Measurements from ENCODE around the gene FRAS1. TPM values are rescaled to one million over a fixed set of nuclear protein-coding genes. Genes with fewer than 3 reads are reported as not detected.

Gene FRAS1
- total and polyA plus RNA-seq, 9 of the 15 experiments (the other 6 are each of a cell fraction or from before 2014, with no cell fraction given) = under 0.01 to 0.11 (median 0.04) TPM; not detected in 2

- intact Hi-C loops (cut with micrococcal nuclease) (no loop called here), in situ Hi-C loops (cut with MboI) (no loop called here)
- Histone ChIP-seq H3K9me3 (replicated peaks; ENCODE audit: control insufficient read depth, insufficient read depth, low read depth, low read length) (no peaks in the 10 kb centered on the region), H3K36me3 (ENCODE audit: control insufficient read depth, insufficient read depth, low read length) (no peaks in the 10 kb centered on the region), H3K4me3 (no peak overlapping the region), H4K20me1 (replicated peaks; ENCODE audit: control insufficient read depth, insufficient read depth, low read length) (no peaks in the 10 kb centered on the region), H3K79me2 (ENCODE audit: control insufficient read depth, insufficient read depth, low read length) (no peaks in the 10 kb centered on the region), H3K4me1 (replicated peaks in 1 of 2; ENCODE audit: control insufficient read depth in 2 of 2, insufficient read depth in 2 of 2, low read length in 2 of 2) (no peaks in the 10 kb centered on the region), H3K9ac (ENCODE audit: insufficient read depth in 1 of 2, low read depth in 2 of 2, low read length in 2 of 2) (no peak overlapping the region), H3K27me3 (ENCODE audit: control insufficient read depth in 2 of 2, insufficient read depth in 2 of 2, low read length in 2 of 2) (no peaks in the 10 kb centered on the region), H3K27ac (ENCODE audit: extremely low read depth, low read depth, low read length) (no peak overlapping the region), H2AFZ (ENCODE audit: low read depth, low read length) (no peak overlapping the region), H3K9me1 (ENCODE audit: control insufficient read depth, insufficient read depth, low read length) (no peaks in the 10 kb centered on the region), H3K4me2 (ENCODE audit: insufficient read depth, low read length) (no peak overlapping the region)
- CTCF ChIA-PET (ENCODE audit: low intra/inter-chr PET ratio) = no interaction called here
- FAIRE-seq (no peak), DNase-seq (ENCODE audit: extremely low read depth in 1 of 4, low spot score in 3 of 4) (no peak), ATAC-seq (no peak)
- POLR2A ChIA-PET = no interaction called here
- TF ChIP-seq ZNF518B (CRISPR knock-in tag; IDR thresholded peaks at IDR 0.05) (no peak), VEZF1 (CRISPR knock-in tag; IDR thresholded peaks at IDR 0.05) (no peak), HMG20B (CRISPR knock-in tag; IDR thresholded peaks at IDR 0.05) (no peak), ZNF41 (CRISPR knock-in tag; conservative IDR thresholded peaks at IDR 0.05) (no peak), KDM1A (IDR thresholded peaks at IDR 0.05) (no peak), MYBL2 (IDR thresholded peaks at IDR 0.05; ENCODE audit: low read depth) (no peak), MYBL2 (CRISPR knock-in tag; IDR thresholded peaks at IDR 0.05; ENCODE audit: borderline replicate concordance) (no peak), USF1 (CRISPR knock-in tag; IDR thresholded peaks at IDR 0.05) (no peak), SIX5 (IDR thresholded peaks at IDR 0.05; ENCODE audit: borderline replicate concordance in 1 of 2, insufficient read depth in 1 of 2, low read depth in 1 of 2, low read length in 2 of 2) (no peak), IRF1 (CRISPR knock-in tag; IDR thresholded peaks at IDR 0.05; ENCODE audit: borderline replicate concordance) (no peak), MTA1 (IDR thresholded peaks at IDR 0.05; ENCODE audit: borderline replicate concordance) (no peak), CBFB (CRISPR knock-in tag; IDR thresholded peaks at IDR 0.05) (no peak), ELK3 (CRISPR knock-in tag; IDR thresholded peaks at IDR 0.05) (no peak)
- 54% methylated on average over 3 of the region's 3 CpGs for WGBS (ENCODE audit: insufficient coverage, low coverage, missing lambda C conversion rate)
- BruUV-seq (replicated peaks) = no TSS peak
Observed at GRCh38 chr4:78578674-78579425, 521.7 kb downstream of the FRAS1 start.
